Progenitor cell of endocrine pancreas (in vitro differentiated cells): ENCODE measurements around the gene LEF1. TPM values are rescaled to one million over a fixed set of nuclear protein-coding genes. Genes with fewer than 3 reads are reported as not detected.

Experiments
- DNase-seq: peaks from one replicate; pipeline ENCODE4 v3.0.0; 2021; ENCODE audit warnings: low spot score; ENCODE audit not compliant: unreplicated experiment
- H3K27ac Mint-ChIP-seq: 2 replicates; pipeline ENCODE4 v1.8.0; 2021; ENCODE audit warnings: mild to moderate bottlenecking, moderate library complexity, mixed read lengths
- H3K27me3 Mint-ChIP-seq: 2 replicates; pipeline ENCODE4 v1.8.0; 2021; ENCODE audit warnings: mixed read lengths
- H3K36me3 Mint-ChIP-seq: 2 replicates; pipeline ENCODE4 v1.8.0; 2022; ENCODE audit warnings: mixed read lengths; ENCODE audit not compliant: insufficient read depth
- H3K4me1 Mint-ChIP-seq: 2 replicates; pipeline ENCODE4 v1.8.0; 2021; ENCODE audit warnings: low read depth, mixed read lengths
- H3K4me3 Mint-ChIP-seq: 2 replicates; pipeline ENCODE4 v1.8.0; 2021; ENCODE audit warnings: low read depth, mild to moderate bottlenecking, moderate library complexity, mixed read lengths
- H3K9me3 Mint-ChIP-seq: 2 replicates; pipeline ENCODE4 v1.8.0; 2021; ENCODE audit warnings: low read depth, mixed read lengths
- CTCF ChIP-seq: fragments of 200-600 bp; sonication (generic); IDR thresholded peaks from one replicate; pipeline ENCODE4 v1.5.0; 2021; ENCODE audit warnings: antibody characterized with exemption, mild to moderate bottlenecking; ENCODE audit not compliant: unreplicated experiment
- total RNA-seq: library from RNA; stranded (reverse); gene quantifications from 2 replicates; pipeline ENCODE4 v1.2.1, GENCODE V29; 2021

The LEF1 gene
- total RNA-seq, 1 donor from 2014 or later, result 2.1 TPM

DNA sequence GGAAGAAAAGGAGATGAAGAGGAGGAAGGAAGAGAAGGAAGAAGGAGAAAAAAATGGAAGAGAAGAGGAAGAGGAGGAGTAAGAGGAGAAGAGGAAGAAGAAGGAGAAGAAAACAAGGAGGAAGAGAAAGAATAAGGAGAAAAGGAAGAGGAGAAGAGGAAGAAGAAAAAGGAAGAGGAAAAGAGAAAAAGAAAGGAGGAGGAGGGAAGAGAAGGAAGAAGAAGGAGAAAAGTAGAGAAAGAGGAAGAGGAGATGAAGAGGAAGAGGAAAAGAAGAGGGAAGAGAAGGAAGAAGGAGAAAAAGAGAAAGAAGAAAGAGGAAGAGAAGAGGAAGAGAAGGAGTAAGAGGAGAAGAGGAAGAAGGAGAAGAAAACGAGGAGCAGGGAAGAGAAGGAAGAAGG is 11.8 kb upstream of the LEF1 start:
- H3K4me1 Mint-ChIP-seq, result peaks cover 12% of the 10 kb centered on the region
- H3K27me3 Mint-ChIP-seq, result peaks cover 54% of the 10 kb centered on the region
- TF ChIP-seq CTCF, result no peak
- no peak for DNase-seq
- no peak overlapping the region for H3K4me3 Mint-ChIP-seq
- no peaks in the 10 kb centered on the region for H3K36me3 Mint-ChIP-seq
- H3K9me3 Mint-ChIP-seq, result no peaks in the 10 kb centered on the region
- no peak overlapping the region for H3K27ac Mint-ChIP-seq

DNA sequence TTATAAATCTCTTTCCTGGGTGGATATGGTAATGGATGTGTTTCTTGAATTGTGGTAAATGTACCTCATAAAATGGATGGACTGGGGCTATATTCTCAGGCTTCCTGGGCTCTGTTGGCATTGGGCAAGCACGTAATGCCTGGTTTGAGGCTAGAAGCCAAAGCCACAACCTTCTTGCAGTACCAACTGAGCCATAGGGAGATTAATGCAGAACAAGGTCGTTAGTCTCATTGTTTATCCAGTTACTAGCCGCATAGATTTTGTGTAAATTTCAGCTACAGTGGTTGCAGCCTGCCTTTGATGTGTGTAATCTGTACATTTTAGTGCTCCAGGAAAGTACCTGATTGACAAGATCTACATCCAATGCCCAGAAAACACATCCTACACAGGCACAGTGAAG is 7.2 kb upstream of the LEF1 start:
- H3K27me3 Mint-ChIP-seq, result peaks cover 75% of the 10 kb centered on the region
- H3K9me3 Mint-ChIP-seq, result no peaks in the 10 kb centered on the region
- H3K27ac Mint-ChIP-seq, result no peak overlapping the region
- no peak for TF ChIP-seq CTCF
- no peak overlapping the region for H3K4me3 Mint-ChIP-seq
- H3K36me3 Mint-ChIP-seq, result no peaks in the 10 kb centered on the region
- H3K4me1 Mint-ChIP-seq, result peaks cover 4% of the 10 kb centered on the region
- DNase-seq, result no peak

DNA sequence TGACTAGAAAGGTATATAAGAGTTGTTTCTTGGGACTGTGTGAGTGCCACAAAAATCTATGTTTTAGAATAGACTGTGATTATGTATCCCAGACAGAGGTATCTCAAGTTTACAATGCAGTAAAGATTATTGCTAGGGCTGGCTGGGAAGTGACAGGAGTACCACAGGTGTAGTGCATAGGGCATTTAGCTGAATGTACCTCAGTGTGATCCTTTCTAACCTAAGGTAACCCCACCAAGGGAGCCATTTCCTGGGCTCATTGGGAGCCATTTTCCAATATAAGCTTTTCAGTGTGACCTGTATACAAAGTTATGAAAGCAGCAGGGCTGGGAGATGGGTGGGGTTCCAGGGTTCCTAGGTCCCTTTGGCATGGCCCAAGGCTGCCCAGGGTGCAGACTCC is 6.1 kb upstream of the LEF1 start:
- DNase-seq, result no peak
- Mint-ChIP-seq H3K27ac (no peak overlapping the region), H3K36me3 (no peaks in the 10 kb centered on the region), H3K4me3 (no peak overlapping the region), H3K4me1 (peaks cover 4% of the 10 kb centered on the region), H3K27me3 (peaks cover 76% of the 10 kb centered on the region), H3K9me3 (no peaks in the 10 kb centered on the region)
- TF ChIP-seq CTCF, result no peak

- TF ChIP-seq CTCF, result no peak
- Mint-ChIP-seq H3K4me3 (peak overlapping the region; percentile 77), H3K4me1 (peaks cover 6% of the 10 kb centered on the region), H3K27me3 (peaks cover 79% of the 10 kb centered on the region), H3K36me3 (no peaks in the 10 kb centered on the region), H3K27ac (peak overlapping the region; percentile 78), H3K9me3 (no peaks in the 10 kb centered on the region)
- no peak for DNase-seq
Observed at GRCh38 chr4:108173599-108174057, 4.9 kb upstream of the LEF1 start.

GRCh38 chr4:108172753-108173598 is 4.2 kb upstream of the LEF1 start:
- H3K27me3 Mint-ChIP-seq, result peaks cover 84% of the 10 kb centered on the region
- H3K27ac Mint-ChIP-seq, result peak overlapping the region; percentile 78
- no peaks in the 10 kb centered on the region for H3K36me3 Mint-ChIP-seq
- H3K4me3 Mint-ChIP-seq, result peak overlapping the region; percentile 77
- DNase-seq, result no peak
- peak; percentile 11 for TF ChIP-seq CTCF
- peaks cover 8% of the 10 kb centered on the region for H3K4me1 Mint-ChIP-seq
- no peaks in the 10 kb centered on the region for H3K9me3 Mint-ChIP-seq
